Right hindlimb (tissue), 1 donor: ENCODE results near the gene SLC35E2B.
A peak's percentile ranks its signal among the peaks of the same experiment; 100 is the strongest.
"Not testable (repeated sequence)": the region's sequence is repeated elsewhere in the genome, so short reads cannot be mapped to it uniquely, and the experiment has no call there.

Experiments used
- DNase-seq: peaks from one replicate; pipeline ENCODE4 v3.0.0-alpha.2; 2018

Gene SLC35E2B

DNA sequence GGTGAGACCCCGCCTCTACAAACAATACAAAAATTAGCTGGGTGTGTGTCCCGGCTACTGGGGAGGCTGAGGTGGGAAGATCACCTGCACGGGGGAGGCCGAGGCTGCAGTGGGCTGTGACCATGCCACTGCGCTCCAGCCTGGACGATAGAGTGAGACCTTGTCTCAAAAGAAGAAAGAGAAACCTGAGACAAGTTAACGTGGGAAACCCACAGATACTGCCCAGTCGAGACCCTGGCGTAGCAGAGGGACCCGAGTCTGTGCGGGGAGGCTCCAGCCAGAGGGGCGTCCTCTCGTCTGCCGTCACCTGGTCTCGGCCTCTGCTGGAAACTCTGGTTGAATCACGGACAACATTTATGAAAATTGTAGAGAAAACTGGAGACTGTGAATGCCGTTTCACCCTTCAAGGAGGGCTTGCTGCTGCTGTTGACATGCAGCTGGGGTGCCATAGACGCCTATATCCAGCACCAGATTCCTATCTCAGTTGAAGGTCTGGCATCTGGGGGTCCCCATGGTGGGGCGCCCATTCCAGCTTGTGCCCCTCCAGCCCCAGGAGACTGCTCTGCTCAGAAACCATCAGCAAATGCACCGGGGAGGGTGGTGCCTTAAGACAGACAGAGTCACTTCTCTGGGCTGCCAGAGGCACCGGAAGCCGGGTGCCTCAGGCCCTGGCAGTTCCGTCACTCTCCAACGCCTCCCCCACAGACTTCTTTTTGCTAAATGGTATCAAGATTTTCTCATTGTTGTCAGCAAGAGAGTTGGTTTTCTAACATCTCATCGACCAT lies 20.2 kb downstream of the SLC35E2B start:
- no peak for DNase-seq

DNA sequence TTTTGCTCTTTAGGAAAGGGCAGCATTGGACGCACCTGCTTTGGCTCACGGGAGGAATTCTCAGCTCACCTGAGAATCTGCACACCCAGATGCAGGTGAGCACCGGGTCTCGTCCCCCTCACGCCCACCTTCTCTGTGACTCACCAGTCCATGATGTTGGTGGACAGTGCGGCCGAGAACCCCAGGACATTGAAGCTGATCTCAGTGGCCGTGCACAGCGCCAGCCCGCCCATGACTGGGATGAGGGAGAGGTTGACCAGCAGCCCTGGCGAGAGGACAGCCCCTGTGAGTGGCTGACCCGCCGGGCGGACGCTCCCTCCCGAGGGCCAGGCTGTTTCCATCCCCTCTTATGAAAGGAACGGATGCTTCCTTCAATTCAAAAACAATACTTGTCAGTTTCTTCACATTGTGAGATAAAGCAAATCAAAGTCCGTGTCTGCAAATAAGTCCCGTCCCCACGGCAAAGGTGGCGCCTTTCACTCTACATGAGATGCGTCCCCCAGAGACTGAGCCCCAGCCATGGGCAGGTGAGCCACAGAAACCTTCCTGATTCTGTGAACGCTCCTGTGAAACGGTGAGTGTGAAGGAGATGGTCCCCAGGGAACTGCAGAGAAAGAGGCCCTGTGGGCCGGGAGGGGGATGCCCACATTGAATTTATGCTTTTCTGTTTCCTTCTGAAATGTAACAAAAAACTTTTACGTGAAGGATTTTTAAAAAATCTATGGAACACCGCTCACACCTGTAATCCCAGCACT lies 21.1 kb downstream of the SLC35E2B start:
- no peak for DNase-seq

DNA sequence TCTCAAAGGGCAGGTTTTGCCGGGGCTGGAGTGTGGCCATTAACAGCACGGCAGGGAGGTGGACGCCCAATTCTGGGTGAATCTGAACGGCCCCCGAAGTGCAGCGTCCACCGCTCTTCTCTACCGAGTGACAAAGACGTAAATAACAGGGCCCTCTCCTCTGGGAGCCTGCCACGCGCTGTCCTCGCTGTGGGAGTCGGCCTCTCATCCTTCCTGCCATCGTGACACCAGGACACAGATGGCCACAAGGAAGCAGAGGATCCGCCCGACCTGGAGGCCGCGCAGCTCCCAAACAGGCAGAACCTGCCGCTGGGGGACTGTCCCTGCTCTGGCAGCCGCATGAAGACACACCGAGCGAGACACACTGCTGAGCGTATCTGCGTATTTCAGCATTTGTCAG lies 21.7 kb downstream of the SLC35E2B start:
- no peak for DNase-seq

DNA sequence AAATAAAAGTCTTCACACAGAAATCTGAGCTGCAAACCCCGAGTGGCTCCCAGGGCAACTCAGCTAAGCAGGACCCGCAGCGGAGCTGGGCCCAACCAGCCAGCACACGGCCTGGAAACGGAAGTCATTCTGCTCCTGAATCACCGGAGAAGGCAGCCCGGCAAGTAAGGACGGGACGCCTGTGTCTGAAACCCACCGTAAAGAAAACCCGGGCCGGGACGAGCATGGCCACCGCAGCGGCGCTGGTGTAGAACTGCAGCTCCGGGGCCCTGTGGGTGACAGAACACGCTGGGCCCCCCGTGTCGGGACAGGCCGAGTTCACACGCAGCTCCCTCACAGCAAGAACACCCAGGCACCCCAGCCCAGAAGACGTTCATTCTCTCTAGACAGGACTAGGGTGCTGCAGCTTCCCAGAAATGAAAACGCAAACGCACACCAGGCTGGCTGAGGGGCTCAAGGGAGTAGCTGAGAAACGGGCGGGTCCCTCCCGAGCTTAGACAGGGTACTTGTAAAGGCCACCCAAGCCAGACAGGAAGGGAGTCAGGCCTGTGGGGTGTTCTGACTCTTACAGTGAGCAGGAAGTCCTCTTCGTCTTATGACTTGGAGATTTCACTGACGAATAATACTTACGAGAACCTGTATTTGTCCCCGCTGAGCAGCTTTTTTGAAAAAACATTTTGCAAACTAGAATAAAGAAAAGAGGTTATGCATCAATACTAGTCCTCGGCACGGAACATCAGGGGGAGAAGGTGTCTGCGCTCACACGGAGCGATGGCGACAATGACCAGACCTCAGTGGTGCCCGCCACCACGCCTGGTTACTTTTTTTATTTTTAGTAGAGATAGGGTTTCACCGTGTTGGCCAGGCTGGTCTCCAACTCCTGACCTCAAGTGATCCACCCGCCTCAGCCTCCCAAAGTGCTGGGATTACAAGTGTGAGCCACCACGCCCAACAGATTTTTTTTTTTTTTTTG lies 22.8 kb downstream of the SLC35E2B start:
- DNase-seq = no peak

DNA sequence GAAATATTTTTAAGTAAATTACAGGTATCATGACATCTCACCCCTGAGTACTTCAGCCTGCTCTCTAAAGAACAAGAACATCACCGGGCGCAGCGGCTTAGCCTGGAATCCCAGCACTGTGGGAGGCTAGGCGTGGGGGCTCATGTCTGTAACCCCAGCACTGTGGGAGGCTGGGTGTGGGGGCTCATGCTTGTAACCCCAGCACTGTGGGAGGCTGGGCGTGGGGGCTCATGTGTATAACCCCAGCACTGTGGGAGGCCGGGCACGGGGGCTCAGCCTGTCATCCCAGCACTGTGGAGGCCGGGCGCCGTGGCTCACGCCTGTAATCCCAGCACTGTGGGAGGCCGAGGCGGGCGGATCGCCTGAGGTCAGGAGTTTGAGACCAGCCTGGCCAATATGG lies 26.1 kb downstream of the SLC35E2B start:
- DNase-seq = no peak

DNA sequence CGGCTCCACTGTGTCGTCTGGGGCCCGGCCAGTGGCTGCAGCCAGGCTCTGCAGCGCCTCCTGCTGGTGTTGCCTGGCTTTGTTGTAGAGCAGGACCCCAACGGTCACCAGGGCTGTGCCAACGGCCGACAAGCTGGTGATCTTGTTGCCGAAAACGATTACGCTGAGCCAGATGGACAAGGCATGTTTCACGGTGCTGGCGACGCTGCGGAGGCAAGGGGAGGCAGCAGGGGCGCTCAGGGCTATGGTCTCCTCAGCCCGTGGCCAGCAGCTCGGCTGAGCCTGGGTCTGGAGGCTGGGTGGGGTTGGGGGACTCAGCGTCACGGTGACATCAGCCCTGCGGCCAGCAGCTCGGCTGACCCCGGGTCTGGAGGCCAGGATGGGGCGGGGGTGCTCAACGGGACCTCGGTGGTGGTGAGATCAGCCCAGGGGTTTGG lies 26.8 kb downstream of the SLC35E2B start:
- DNase-seq = no peak

DNA sequence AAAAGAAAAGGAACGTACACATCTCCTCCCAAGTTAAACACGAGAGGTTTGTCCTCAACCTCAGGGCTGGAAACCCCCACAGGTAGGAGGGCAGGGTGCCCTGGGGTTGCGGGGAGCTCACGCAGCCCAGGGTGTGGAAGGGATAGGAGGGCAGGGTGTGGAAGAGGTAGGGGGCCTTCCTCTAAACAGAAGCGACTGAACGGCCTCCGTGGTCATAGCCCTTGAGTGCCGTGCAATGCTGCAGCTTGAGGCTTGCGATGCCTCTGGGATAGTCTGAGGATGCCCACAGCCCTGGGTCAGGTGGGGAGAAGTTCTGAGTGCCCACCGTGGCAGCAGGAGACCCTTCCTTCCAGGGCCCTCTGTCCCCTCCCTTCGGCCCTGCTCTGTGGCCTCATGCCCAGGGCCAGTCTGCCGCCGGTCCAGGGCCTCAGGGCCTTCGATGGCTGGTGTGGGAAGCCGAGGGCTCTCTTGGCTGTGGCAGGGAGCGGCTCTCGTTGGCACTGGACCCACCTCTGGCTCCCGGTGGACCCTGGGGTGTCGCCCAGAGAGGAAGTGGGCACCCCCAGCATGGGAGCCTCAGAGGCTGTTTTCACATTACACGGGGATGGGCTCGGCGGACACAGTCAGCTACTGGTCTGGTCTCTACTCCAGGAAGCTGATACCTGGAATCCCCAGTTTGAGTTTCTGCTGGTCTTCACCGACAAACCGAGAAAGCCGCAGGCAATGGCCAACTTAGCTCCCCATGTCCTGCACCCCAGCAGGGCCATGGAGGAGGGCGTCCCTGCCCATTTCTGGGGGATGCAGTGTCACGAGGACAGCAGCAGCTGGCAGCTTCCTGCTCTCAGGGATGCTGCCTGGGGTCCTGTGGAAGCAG lies 27.4 kb downstream of the SLC35E2B start:
- peak; percentile 16 for DNase-seq

DNA sequence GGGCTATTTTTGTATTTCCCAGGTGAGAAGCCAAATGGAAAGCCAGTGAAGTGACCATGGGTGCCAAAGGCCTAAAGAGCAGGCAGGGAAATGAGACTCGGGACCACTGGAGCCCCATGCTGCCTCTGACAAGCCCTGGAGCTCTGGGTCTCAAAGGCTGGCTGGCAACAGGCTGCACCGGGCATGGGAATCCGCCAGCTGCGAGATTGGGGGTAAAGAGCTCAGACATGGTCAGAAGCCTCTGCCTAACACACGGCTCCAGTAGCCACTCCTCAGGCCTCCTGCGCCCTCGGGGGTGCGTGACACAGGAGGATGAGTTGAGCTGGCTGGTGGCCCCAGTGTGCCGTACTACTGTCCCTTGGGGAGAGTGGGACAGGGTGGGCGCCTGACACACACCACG lies 28.3 kb downstream of the SLC35E2B start:
- DNase-seq = not testable (repeated sequence)

DNA sequence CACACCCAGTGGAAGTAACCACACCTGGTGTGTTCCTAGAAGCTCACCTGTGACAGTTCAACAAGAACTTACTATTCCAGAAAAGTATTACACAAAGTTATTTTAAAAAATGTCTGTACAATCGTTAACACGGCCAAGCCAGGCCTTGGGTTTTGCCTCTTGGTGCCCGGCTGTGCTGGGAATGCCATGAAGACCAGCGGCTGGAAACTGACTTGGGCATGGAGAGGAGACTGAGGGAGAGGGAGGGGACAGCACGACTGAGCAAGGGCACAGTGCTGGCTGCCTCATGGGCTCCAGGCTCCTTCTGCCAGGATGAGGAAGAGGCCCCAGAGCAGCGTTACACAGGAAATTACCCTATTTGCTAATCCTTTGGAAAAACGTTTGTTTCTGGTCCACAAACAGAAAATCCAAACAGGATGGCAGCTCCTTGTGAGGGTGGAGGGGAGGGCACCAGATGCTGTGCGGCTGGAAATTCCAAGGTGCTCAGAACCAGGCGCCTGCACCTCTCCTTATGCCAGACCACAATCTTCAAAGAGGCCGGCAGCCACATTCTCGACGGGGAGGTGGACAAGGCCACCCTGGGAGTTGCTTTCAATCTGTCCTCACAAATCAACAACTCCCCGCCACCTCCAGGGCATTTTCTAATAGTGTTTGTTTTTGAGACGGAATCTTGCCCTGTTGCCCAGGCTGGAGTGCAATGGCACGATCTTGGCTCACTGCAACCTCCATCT lies 29.6 kb downstream of the SLC35E2B start:
- DNase-seq = not testable (repeated sequence)

DNA sequence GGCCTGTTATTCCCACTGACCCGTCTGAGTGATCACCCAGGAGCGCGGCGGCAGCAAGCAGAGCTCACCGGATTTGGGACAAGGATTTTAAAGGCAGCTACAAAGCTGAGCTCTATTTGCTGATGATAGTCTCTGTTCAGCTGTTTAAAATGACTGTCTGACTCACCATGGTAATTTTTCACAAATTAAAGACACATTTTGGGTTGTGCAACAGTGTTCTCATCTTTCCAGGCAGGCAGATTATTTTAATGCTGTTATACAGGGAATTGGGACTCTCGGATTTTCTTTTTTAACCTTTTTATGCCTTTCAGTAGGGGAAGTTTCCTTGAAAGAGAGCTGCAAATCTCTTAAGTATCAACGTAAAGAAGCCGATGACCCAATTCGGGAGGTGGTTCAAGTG lies 30.2 kb downstream of the SLC35E2B start:
- not testable (repeated sequence) for DNase-seq

DNA sequence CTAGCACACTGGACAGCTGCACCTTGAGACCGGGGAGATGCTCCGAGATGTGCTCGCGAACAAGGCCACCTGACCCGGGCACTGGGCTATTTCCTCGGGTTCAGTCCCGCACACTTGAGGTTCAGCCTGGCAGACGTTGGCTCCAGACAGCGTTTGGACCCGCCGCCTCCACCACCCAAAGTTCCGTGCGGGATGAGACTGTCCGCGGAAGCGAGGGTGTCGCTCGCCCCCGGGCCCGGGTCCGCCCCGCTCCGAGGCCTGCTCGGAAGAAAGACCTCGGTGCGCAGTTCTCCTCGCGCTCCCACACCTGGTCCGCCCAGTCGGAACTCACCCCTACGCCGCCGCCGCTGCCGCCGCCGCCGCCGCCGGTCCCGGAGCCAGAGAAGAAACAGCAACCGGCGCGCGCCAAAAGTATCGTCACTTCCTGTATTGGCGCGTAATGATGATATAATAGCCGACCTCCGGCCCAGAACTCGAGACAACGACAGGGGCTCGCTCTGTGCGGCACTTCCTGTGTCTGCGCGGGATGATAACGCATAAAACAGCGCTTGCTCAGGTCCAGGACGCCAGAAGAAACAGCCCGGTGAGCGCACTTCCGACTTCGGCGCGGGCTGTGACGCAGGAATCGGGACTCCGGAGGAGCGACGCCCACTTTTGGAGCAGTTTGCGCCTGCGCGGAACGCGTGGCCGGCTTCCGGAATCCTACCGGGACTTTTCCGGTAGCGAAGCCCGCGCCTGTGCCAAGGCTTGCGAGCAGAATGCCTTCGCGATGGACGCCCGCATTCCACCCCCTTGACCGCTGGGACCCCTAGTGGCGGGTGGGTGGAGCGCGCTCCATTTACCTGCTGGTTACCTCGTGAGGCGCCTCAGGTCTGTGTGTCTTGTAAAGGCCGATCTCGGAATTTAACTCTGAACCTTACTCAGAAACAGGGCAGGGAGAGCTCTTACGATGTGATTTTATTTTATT lies 33.7 kb downstream of the SLC35E2B start, which contains the start of gene CDK11B:
Gene CDK11B, minus strand, starts transcription at position 422 of the 967 bp plus-strand sequence. CDS start 1,519 bp downstream, outside the sequence.
- DNase-seq = peak; percentile 99

DNA sequence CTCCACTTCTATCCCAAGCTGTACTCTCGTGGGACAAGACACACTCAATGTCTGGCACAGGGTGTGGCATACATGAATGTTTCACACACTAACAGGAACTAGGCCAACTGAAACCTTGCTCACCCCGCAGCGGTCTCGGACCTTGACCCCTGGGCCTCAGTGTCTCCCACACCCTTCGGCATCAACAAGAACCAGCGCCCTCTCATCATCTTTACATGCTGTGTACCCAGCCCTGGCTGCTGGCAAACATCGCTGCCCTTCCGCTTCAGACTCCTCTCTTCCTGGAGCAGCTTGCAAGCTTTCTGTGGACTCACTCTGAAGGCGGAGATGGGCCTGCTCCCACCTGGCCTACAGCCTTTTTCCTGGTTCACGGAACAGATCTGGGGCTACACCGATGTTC lies 44.3 kb downstream of the SLC35E2B start:
- DNase-seq = not testable (repeated sequence)

DNA sequence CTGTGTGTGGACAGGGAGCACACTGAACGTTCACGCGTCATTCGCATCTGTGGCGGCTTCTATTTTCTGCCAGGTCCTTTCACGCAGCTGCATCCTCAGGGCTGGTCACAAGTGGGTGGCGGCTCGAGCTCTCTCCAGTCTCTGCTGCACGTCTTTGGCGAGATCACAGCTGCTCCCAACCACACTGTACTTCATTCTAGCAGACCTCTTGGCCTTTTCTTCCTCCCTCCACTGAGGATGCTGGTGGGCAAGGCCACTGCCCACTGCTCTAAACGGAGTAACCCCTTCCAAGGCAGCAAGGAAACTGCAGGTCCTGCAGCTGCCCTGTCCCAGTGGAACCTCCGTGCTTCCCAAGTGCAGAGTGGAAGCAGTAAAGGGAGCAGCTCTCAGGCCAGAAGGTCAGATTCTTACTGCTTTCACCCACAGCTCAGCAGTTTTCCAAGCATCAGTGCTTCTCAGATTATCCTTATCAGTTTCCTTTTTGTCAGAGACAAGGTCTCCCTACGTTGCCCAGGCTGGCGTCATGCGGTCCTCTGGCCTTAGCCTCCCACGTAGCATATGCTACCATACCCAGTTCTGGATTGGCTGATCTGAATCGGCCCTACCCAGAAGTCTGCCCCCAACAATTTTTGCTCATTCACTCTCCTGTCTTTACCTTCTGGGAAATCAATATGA lies 44.9 kb downstream of the SLC35E2B start:
- DNase-seq = not testable (repeated sequence)

DNA sequence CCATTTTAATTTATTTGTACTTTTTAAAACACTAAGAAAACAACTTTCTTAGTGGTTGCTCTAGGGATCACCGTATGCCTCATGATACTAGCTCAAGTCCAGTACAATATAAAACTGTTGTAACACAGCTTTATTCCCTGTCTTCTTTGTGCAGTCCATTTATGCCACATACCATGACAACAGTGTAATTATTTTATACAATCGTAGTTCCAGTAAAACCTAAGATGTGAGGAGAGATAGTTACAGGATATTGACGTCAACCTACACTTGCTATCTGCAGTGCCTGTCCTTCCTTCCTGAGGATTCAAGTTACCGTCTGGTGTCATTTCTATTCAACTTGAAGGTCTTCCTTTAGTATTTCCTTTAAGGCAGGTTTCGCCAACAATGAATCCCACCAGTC lies 46.3 kb downstream of the SLC35E2B start:
- not testable (repeated sequence) for DNase-seq

DNA sequence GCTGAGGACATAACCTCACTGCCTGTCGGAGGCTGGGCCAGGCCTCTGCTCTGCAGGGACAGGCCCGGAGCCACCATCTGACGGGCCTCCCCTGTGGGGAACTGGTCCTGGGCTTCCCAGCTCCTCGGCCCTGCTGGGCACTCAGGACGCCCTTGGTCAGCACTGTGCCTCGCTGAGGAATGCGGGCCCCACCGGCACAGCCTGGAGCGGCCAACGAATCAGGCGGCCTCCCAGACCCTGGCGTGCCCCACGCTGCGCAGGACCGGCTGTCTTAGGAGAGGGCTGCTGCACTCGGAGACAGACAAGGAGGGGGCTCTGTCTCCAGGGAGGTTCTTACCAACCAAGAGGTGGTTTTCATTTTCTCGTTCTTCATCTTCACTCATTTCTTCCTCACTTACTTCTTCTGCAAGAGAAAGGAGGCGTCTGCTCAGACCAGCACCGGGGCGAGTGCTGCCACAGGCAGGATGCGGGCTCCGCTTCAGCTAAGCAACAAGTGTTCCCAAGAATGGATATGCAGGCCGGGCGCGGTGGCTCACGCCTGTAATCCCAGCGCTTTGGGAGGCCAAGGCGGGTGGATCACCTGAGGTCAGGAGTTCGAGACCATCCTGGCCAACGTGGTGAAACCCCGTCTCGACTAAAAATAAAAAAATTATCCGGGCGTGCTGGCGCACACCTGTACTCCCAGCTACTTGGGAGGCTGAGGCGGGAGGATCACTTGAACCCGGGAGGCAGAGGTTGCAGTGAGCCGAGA lies 51.7 kb downstream of the SLC35E2B start:
- not testable (repeated sequence) for DNase-seq

DNA sequence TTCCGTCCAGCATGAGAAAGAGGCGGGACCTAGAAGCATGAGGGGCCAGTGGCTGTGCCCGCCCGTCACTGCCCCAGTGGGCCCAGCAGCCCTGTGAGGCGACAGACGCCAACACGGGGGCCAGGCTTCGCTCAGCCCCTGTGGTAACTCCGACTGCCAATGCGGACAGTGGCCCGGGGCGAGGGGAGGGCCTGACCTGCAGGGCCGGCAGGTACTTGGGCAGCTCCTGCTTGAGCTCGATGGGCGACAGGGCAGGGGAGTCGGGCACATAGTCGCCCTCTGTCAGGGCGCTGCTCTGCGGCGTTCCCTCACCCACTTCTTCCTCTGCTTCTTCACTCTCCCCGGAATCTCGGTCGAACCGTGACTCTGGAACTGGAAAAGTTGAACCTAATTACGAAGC lies 52.5 kb downstream of the SLC35E2B start:
- not testable (repeated sequence) for DNase-seq

DNA sequence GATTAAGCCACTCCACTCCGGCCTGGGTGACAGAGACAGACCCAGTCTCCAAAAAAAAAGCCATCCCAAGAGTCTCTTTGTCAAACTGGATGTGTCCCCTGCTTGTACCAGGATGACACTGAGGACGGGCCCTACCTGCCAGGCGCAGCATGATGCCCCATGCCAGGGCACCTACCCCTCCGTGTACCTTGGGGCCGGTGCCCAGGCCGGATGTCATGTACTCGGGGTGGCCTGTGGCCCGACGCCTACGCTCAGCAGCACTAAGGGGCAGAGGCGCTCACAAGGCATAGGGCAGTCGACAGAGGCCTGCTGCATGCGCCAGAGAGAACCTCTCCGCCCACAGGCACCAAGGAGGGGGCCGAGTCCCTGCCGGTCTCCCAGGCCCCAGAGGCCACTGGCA lies 53.2 kb downstream of the SLC35E2B start:
- not testable (repeated sequence) for DNase-seq

DNA sequence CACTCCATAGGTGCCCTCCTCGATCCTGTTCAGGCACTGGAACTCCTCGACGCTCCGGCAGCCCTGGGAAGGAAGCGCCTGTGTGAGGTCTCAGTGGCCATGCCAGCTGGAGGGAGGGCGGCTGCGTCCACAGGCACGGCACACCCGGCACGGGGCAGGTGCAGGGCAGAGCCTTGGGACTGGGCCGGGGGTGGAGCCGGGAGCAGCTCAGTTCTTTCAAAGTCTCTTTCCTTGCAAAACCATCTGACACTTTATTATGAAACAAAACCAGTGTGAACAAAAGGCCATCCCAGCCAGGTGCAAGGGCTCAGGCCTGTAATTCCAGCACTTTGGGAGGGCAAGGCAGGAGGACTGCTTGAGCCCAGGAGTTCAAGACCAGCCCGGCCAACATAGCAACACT lies 54.1 kb downstream of the SLC35E2B start:
- DNase-seq = peak; percentile 10
